ENCODE measurements around the gene GJB6.
A peak's percentile ranks its signal among the peaks of the same experiment; 100 is the strongest.

The GJB6 gene

DNA sequence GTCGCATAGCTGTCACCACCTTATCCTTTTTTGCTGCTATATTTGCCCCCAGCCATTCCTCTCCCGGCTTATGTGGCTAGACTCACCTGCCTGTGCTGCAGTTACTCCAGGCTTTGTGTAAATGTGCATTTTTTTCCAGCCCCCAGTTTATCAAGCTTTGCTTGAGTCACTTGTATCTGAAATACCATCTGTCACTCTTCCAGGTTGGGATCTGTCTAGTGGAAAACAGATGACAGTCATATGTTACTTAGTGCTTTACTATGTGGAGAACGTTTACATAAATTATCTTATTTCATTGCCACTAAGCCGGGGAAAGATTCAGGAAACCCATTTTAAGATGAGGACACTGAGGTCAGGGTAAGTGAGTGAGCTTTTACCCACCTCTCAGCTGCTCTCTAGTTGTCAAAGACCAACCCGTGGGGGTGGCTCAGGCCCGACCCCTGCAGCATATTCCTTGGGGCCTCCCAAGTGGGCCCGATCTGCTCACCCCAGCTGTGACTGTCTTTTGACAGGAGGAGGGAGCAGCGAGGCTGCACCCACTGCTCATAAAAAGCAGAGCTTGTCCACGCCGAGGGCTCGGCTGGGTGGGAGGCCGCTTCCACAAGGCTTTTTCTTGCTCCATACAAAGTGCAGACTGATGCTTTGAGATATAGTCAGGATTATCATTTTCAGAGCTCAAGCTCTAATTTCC is 46.6 kb downstream of the GJB6 start:
- no peak for DNase-seq

DNA sequence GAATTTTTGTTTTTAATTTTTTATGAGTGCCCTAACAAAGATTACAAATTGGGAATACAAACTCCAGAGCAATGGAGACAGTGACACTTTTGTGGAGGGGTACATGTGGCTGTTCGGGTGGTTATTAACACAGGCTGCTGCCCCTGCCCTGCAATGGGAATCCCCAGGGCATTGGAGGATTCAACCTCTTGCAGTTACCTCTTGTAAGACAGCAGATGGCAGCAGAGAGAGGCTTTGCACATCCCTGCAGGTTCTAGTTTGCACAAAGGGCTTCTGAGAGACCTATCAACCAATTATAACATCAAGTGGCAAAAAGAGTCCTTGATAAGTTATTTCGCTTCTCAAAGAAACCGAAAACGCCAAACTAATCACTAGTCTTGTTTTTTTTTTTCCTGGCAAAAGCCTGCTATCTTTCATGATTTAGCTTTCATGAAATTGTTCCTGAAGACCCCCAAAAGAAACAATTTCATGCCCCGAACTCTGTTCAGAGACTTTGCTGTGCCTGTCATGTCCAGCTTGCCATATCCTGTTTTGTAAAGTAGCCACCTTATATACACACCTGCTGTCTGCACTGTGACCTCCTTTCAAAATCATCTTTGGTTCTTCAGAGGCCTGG is 49.8 kb downstream of the GJB6 start:
- DNase-seq, result peak; percentile 56

DNA sequence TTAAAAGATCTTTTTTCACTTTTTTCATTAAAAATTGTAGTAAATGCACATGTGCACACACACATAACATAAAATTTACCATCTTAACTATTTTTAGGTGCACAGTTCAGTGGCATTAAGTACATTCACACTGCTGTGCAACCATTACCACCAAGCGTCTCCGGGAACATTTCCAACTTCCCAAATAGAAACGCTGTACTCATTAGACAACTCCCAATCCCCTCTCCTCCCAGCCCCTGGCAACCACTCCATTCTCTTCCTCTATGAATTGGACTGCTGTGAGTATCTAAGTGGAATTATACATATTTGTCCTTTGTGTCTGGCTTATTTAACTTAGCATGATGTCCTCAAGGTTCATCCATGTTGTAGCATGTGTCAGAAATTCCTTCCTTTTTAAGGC is 50.9 kb downstream of the GJB6 start:
- DNase-seq, result no peak

DNA sequence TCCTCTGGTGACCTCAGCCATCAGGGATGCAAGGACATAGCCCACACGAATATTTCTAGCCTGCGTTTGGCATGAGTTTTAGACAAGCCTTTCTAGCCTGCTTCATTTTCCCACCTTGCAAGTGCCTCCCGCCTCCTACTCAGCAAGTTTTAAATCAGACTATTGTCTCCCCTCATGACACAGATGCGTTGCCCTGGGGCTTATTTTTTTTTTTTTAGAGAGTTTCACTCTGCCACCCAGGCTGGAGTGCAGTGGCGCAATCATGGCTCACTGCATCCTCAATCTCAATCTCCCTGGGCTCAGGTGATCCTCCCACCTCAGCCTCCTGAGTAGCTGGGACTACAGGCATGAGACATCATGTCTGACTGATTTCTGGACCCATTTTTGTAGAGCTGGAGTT is 54.0 kb downstream of the GJB6 start:
- DNase-seq, result no peak

DNA sequence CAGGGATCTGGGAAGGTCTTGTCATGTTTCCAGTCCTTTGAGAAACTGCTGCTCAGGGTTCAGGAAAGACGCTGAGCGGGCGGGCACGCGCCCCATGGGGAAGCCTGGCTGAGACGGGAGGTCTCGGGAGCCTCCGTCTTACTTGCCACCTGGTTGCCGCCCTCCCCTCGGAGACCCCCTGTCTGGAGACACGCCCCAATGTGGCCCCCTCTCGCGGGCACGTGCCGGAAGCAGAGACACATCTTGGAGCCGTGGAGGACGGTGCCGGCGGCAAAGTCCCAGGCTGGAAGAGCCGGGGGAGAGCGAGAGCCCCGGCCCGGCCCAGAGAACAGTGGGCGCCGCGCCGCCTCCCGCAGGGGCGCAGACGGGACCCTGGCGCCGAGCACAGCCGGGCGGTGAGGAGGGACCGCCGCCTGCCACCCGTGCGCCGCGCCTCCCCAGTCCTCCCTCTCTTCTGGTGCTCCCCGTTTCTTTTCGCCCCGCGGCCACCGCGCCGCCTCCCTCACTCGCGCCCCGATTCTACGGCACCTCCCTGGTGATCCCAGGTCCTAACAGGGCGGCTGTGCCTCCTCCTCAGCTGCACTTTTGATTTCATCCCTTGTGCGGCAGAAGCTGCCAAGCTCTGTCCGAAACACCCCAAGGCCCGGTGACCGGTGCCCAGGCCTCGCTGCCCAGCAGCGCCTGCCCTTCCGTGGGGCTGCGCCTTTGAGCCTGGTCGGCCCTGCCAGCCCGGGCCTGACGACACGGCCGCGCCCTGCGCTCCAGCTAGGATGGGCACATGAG is 54.9 kb downstream of the GJB6 start:
- DNase-seq, result no peak

DNA sequence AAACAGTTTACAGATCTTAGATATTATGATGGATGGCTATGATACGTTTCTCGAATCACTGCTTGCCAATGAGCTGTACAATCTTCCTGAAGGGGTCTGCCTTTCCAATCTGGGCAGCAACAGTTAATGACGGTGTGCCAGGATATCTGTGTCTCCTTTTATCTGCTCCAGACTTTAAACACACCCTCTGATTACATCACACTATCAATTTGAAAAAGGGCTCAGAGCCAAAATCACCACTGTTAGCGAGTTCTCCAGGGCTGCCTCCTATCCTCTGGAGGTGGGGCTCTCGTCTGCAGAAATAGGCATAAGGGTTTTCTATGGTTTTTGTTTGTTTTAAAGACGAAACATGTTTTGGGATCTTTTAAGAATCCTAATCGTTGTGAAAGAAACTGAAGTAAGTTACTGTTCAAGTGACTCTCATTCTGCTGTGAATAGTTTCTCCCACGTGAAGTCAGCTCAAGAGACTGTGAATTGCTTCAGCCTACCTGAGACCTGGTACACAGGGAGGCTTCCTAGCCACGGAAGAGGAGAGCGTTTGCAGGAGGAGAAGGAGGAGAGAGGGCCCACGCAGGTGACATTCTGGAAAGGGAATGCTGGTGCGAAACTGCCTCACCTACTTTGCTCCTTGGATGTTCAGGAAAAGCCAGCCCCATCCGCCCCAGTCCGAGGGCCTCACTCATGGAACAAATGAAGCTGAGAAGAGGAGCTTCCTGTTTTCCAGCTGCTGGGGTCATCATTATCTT is 56.0 kb downstream of the GJB6 start:
- no peak for DNase-seq

DNA sequence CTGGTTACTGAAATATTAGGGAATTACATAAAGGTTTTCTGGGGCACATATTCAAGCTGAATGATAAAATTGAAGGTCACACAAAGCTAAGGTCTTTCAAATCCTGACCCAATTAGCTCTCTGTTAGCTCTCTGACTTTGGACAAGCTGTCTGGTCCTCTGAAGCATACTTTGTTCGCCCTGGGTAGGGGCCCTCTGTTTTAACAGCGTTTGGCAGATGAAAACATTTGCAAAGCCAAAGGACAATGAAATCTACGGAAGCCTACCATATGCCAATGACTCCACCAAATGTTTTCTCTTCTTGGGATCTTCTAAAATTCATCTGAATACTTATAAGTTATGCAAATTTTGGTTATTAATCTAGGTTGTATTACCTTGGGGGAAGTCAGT is 56.7 kb downstream of the GJB6 start:
- no peak for DNase-seq

DNA sequence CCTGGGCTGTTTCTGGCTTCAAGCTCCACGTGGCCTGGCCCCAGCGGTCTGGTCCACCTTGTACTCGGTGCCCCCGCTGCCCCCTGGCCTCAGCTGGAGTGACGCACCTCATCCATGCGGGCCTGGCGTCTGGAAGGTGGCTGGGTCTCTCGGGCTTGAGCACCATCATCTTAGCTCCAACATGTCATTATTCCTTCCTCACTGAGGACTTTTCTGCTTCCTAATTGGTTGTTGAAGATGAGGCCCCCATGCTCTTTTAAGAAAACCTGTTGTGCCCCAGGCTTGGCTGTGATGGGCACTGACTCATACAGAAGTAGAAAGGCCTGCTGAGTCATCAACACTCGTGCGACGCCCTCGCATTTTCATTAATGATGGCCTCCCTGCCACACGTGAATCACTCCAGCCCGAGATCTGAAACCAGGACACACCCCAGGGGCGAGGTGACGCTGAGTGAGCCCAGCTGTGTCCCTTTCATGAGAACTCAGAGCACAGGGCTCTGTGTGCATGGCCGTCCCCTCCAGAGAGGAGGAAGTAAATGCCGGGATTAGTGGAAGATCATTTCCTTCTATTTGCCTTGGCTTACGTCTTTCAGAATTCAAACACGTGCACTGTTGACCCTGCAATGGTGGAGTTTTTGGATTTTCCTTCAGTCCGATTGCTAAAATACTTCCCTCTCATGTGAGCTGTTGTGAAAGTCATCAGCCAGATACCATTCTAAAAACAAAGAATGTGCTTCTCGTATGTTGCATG is 57.3 kb downstream of the GJB6 start:
- DNase-seq, result peak; percentile 77

DNA sequence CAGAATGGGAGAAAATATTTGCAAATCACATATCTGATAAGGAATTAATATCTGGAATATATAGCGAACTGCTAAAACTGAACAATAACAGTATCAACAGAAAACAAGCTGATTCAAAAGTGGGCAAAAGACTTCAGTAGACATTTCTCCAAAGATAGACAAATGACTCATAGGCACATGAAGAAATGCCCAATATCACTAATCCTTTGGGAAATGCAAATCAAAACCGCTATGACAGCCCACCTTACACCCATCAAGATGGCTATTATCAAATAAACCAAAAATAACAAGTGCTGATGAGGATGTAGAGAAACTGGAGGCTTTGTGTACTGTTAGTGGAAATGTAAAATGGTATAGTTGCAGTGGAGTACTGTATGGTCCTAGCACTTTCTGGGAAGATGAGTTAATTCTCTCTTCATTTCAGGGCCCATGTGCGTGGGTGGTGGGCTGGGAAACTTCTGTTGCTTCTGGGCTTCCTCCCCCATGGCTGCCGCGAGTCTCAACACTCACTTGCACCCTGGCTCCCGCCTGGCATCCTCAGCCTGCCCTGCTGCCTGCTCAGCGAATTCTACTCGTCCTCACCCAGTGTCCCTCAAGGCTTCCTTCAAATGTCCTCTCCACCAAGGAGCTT is 58.9 kb downstream of the GJB6 start:
- DNase-seq, result no peak
